ENCODE results near the gene PLEKHO1.
"Not testable (repeated sequence)": the region's sequence is repeated elsewhere in the genome, so short reads cannot be mapped to it uniquely, and the experiment has no call there.

PLEKHO1 gene

GRCh38 chr1:150176593-150176992 is 26.9 kb downstream of the PLEKHO1 start:
- no peak for DNase-seq

GRCh38 chr1:150178548-150178947 is 28.8 kb downstream of the PLEKHO1 start:
- no peak for DNase-seq

GRCh38 chr1:150179867-150180266 is 30.2 kb downstream of the PLEKHO1 start:
- no peak for DNase-seq

- DNase-seq = no peak
These were observed 30.8 kb downstream of the PLEKHO1 start for GRCh38 chr1:150180474-150180873.

- no peak for DNase-seq
These were observed 32.5 kb downstream of the PLEKHO1 start for GRCh38 chr1:150182247-150182646.

GRCh38 chr1:150183061-150183460 is 33.3 kb downstream of the PLEKHO1 start:
- no peak for DNase-seq

- no peak for DNase-seq
These were observed 35.8 kb downstream of the PLEKHO1 start for GRCh38 chr1:150185481-150185880.

- DNase-seq = not testable (repeated sequence)
These were observed 36.7 kb downstream of the PLEKHO1 start for GRCh38 chr1:150186438-150186788.

GRCh38 chr1:150186789-150187559 is 37.3 kb downstream of the PLEKHO1 start:
- DNase-seq = no peak

- no peak for DNase-seq
These were observed 37.8 kb downstream of the PLEKHO1 start for GRCh38 chr1:150187560-150187931.

- no peak for DNase-seq
These were observed 42.3 kb downstream of the PLEKHO1 start for GRCh38 chr1:150192012-150192411.

- DNase-seq = no peak
These were observed 44.8 kb downstream of the PLEKHO1 start for GRCh38 chr1:150194381-150195031.

- no peak for DNase-seq
These were observed 46.7 kb downstream of the PLEKHO1 start for GRCh38 chr1:150196417-150196816.

GRCh38 chr1:150207281-150207971 is 57.7 kb downstream of the PLEKHO1 start:
- DNase-seq = no peak

- DNase-seq = not testable (repeated sequence)
These were observed 58.7 kb downstream of the PLEKHO1 start for GRCh38 chr1:150208460-150208859.

Measured in SIG-M5 (cell line).